Thoracic aorta (tissue), 2 donors: Measurements from ENCODE around the gene PSORS1C2. TPM values are rescaled to one million over a fixed set of nuclear protein-coding genes. Genes with fewer than 3 reads are reported as not detected.

ENCODE experiments used
- ATAC-seq: fragments of 150-250 bp; one replicate; pipeline ENCODE4 v1.8.0; 2017; ENCODE audit warnings: low read depth; ENCODE audit not compliant: insufficient number of reproducible peaks, low FRiP score
- DNase-seq: peaks from one replicate; pipeline ENCODE4 v3.0.0-alpha.2; 2020; ENCODE audit warnings: low spot score
- H3K27ac ChIP-seq, 2 donors: fragments of 200-600 bp; sonication (generic); 1 replicate in 1 of 2; 2 replicates in 1 of 2; pipeline ENCODE4 v1.5.1; 2016; ENCODE audit warnings: mild to moderate bottlenecking in 2 of 2, moderate library complexity in 2 of 2
- H3K27me3 ChIP-seq: fragments of 200-600 bp; sonication (generic); replicated peaks from 2 replicates; pipeline ENCODE4 v1.6.0; 2016; ENCODE audit warnings: mild to moderate bottlenecking; ENCODE audit not compliant: insufficient read depth
- H3K36me3 ChIP-seq: fragments of 200-600 bp; sonication (generic); one replicate; pipeline ENCODE4 v1.5.1; 2016
- H3K4me1 ChIP-seq, 2 donors: fragments of 200-600 bp; sonication (generic); 1 replicate in 1 of 2; 2 replicates in 1 of 2; pipeline versions ENCODE4 v1.5.1 to v1.6.0; 2016; ENCODE audit warnings: low read depth in 2 of 2, mild to moderate bottlenecking in 1 of 2; ENCODE audit not compliant: control insufficient read depth in 1 of 2
- H3K4me3 ChIP-seq: fragments of 200-600 bp; sonication (generic); 2 replicates; pipeline ENCODE4 v1.5.1; 2016; ENCODE audit warnings: mild to moderate bottlenecking
- H3K9me3 ChIP-seq: fragments of 200-600 bp; sonication (generic); 2 replicates; pipeline ENCODE4 v1.5.1; 2016
- CTCF ChIP-seq: fragments of 200-600 bp; sonication (generic); IDR thresholded peaks from one replicate; pipeline ENCODE4 v1.5.1; 2019; ENCODE audit warnings: antibody characterized with exemption
- total RNA-seq, 2 donors: library from RNA; depleted of rRNA; stranded (reverse); fragments of >200 nt; gene quantifications; one replicate each; pipeline versions ENCODE4 v1.1.0 to v1.2.3, GENCODE V29; 2016

PSORS1C2 gene
- total RNA-seq, 2 donors from 2014 or later: not detected

GRCh38 chr6:31157513-31158139 is 18.8 kb upstream of the PSORS1C2 start, which contains the start of gene CCHCR1:
Gene CCHCR1, minus strand, starts transcription at chr6:31157802. Its CDS starts 202 bp downstream, at chr6:31157600.
- TF ChIP-seq CTCF: no peak
- ATAC-seq: no peak
- no peaks in the 10 kb centered on the region for H3K9me3 ChIP-seq
- no peak for DNase-seq
- no peaks in the 10 kb centered on the region for H3K27me3 ChIP-seq
- H3K4me1 ChIP-seq: peaks cover 5 to 25% of the 10 kb centered on the region in 2 donors
- peaks cover 5% of the 10 kb centered on the region for H3K36me3 ChIP-seq
- peak within 1 kb of the TSS in 1 of 2 donors; percentile 67 for H3K27ac ChIP-seq
- H3K4me3 ChIP-seq: peak within 1 kb of the TSS; percentile 77

GRCh38 chr6:31156641-31157040 is 17.8 kb upstream of the PSORS1C2 start:
- H3K27ac ChIP-seq: no peak overlapping the region
- H3K9me3 ChIP-seq: no peaks in the 10 kb centered on the region
- no peak for DNase-seq
- no peak for TF ChIP-seq CTCF
- peaks cover 3% of the 10 kb centered on the region for H3K36me3 ChIP-seq
- no peak overlapping the region for H3K4me3 ChIP-seq
- ATAC-seq: no peak
- peaks cover 5 to 25% of the 10 kb centered on the region in 2 donors for H3K4me1 ChIP-seq
- H3K27me3 ChIP-seq: no peaks in the 10 kb centered on the region

GRCh38 chr6:31154436-31154835 is 15.6 kb upstream of the PSORS1C2 start:
- H3K36me3 ChIP-seq: peaks cover 3% of the 10 kb centered on the region
- no peaks in the 10 kb centered on the region for H3K27me3 ChIP-seq
- TF ChIP-seq CTCF: no peak
- ATAC-seq (no peak), DNase-seq (no peak)
- H3K4me1 ChIP-seq: peaks cover 5 to 21% of the 10 kb centered on the region in 2 donors
- H3K4me3 ChIP-seq: no peak overlapping the region
- no peak overlapping the region for H3K27ac ChIP-seq
- no peaks in the 10 kb centered on the region for H3K9me3 ChIP-seq

GRCh38 chr6:31152781-31153180 is 13.9 kb upstream of the PSORS1C2 start:
- H3K4me1 ChIP-seq: peaks cover 5 to 12% of the 10 kb centered on the region in 2 donors
- H3K4me3 ChIP-seq: no peak overlapping the region
- TF ChIP-seq CTCF: no peak
- DNase-seq: no peak
- no peak for ATAC-seq
- H3K36me3 ChIP-seq: peaks cover 5% of the 10 kb centered on the region
- H3K27ac ChIP-seq: no peak overlapping the region
- H3K9me3 ChIP-seq: no peaks in the 10 kb centered on the region
- no peaks in the 10 kb centered on the region for H3K27me3 ChIP-seq

GRCh38 chr6:31149827-31150447 is 11.1 kb upstream of the PSORS1C2 start:
- Histone ChIP-seq H3K27me3 (no peaks in the 10 kb centered on the region), H3K4me3 (no peak overlapping the region), H3K9me3 (no peaks in the 10 kb centered on the region), H3K27ac (no peak overlapping the region), H3K4me1 (no peaks in the 10 kb centered on the region), H3K36me3 (peaks cover 11% of the 10 kb centered on the region)
- no peak for ATAC-seq
- TF ChIP-seq CTCF: no peak
- no peak for DNase-seq
